Measurements from ENCODE around the gene PARD3B. TPM values are rescaled to one million over a fixed set of nuclear protein-coding genes. Genes with fewer than 3 reads are reported as not detected.

The PARD3B gene
- total and polyA plus RNA-seq, 2 experiments from 2014 or later, result 3.5 to 4.4 TPM

- TF ChIP-seq ETS1 (IDR thresholded peaks at IDR 0.05) (no peak), NANOG (IDR thresholded peaks at IDR 0.05; ENCODE audit: borderline replicate concordance) (no peak), ZNF462 (CRISPR knock-in tag; IDR thresholded peaks at IDR 0.05) (no peak)
Measured at GRCh38 chr2:205505371-205505770, 960.1 kb downstream of the PARD3B start (continued).

GRCh38 chr2:205509655-205510054 lies 964.4 kb downstream of the PARD3B start:
- no peak overlapping the region for H3K27ac Mint-ChIP-seq
- 0 out of 2 replicates have a peak, but pooled peaks cover 3% of the 10 kb centered on the region for H3K4me1 ChIP-seq (ENCODE audit: insufficient read depth)
- no peak overlapping the region for H3K4me2 ChIP-seq
- ATAC-seq (no peak), DNase-seq (ENCODE audit: low spot score) (no peak)
- no peaks in the 10 kb centered on the region for H3K36me3 ChIP-seq (ENCODE audit: insufficient read depth)
- no peak overlapping the region for H3K4me3 ChIP-seq
- no peak overlapping the region for H2AFZ ChIP-seq
- H3K27ac ChIP-seq (ENCODE audit: low read depth), result no peak overlapping the region
- no peak overlapping the region for H3K4me3 Mint-ChIP-seq
- H3K27me3 Mint-ChIP-seq (ENCODE audit: insufficient read depth, low read depth, poor library complexity), result peaks cover 1% of the 10 kb centered on the region
- H3K27me3 ChIP-seq (ENCODE audit: insufficient read depth), result no peaks in the 10 kb centered on the region
- no peaks in the 10 kb centered on the region; the same call in 1 of the 2 replicates for H3K9me2 ChIP-seq (ENCODE audit: insufficient read depth)
- no peaks in the 10 kb centered on the region for H3F3A ChIP-seq (replicated peaks; ENCODE audit: low read depth)
- no peaks in the 10 kb centered on the region for H3K79me2 ChIP-seq (replicated peaks; ENCODE audit: insufficient read depth)
- no peaks in the 10 kb centered on the region for H4K20me1 ChIP-seq (replicated peaks; ENCODE audit: insufficient read depth)
- H3K9me3 Mint-ChIP-seq, result no peaks in the 10 kb centered on the region
- H3K36me3 Mint-ChIP-seq (ENCODE audit: low read depth), result no peaks in the 10 kb centered on the region
- peaks cover 3% of the 10 kb centered on the region; the same call in 2 of the 3 replicates for H3K4me1 Mint-ChIP-seq
- TF ChIP-seq ZNF462 (CRISPR knock-in tag; IDR thresholded peaks at IDR 0.05), result no peak
- no peak for TF ChIP-seq EZH2phosphoT487 (IDR thresholded peaks at IDR 0.05; ENCODE audit: unreplicated experiment)
- no peak for TF ChIP-seq POLR2AphosphoS5 (IDR thresholded peaks at IDR 0.05; ENCODE audit: low read depth)
- no peak for TF ChIP-seq NANOG (IDR thresholded peaks at IDR 0.05; ENCODE audit: borderline replicate concordance)
- no peak for TF ChIP-seq ZNF331 (CRISPR knock-in tag; IDR thresholded peaks at IDR 0.05; ENCODE audit: low read depth)
- TF ChIP-seq STAT1 (IDR thresholded peaks at IDR 0.05; ENCODE audit: unreplicated experiment), result no peak
- no peak for TF ChIP-seq JUNB (IDR thresholded peaks at IDR 0.05; ENCODE audit: unreplicated experiment)
